ENCODE data around the gene PYGM. TPM values are rescaled to one million over a fixed set of nuclear protein-coding genes. Genes with fewer than 3 reads are reported as not detected.

The PYGM gene
- total RNA-seq, 2 donors from 2014 or later = 17.8 to 84.7 TPM

GRCh38 chr11:64771861-64772260 lies 12.1 kb upstream of the PYGM start:
- H3K4me3 ChIP-seq = no peak overlapping the region
- no peaks in the 10 kb centered on the region for H3K27me3 ChIP-seq
- H3K36me3 ChIP-seq = peaks cover 98% of the 10 kb centered on the region
- H3K9me3 ChIP-seq = no peaks in the 10 kb centered on the region
- no peak for DNase-seq (ENCODE audit: low spot score)
- TF ChIP-seq CTCF (IDR thresholded peaks at IDR 0.05) = no peak
- H3K4me1 ChIP-seq = peaks cover 0 to 55% of the 10 kb centered on the region in 2 donors
- H3K27ac ChIP-seq = no peak overlapping the region

GRCh38 chr11:64770120-64770519 lies 10.3 kb upstream of the PYGM start:
- Histone ChIP-seq H3K36me3 (peaks cover 98% of the 10 kb centered on the region), H3K27ac (no peak overlapping the region), H3K4me3 (no peak overlapping the region), H3K9me3 (no peaks in the 10 kb centered on the region), H3K27me3 (no peaks in the 10 kb centered on the region), H3K4me1 (peaks cover 0 to 38% of the 10 kb centered on the region in 2 donors)
- no peak for TF ChIP-seq CTCF (IDR thresholded peaks at IDR 0.05)
- no peak for DNase-seq (ENCODE audit: low spot score)

DNA sequence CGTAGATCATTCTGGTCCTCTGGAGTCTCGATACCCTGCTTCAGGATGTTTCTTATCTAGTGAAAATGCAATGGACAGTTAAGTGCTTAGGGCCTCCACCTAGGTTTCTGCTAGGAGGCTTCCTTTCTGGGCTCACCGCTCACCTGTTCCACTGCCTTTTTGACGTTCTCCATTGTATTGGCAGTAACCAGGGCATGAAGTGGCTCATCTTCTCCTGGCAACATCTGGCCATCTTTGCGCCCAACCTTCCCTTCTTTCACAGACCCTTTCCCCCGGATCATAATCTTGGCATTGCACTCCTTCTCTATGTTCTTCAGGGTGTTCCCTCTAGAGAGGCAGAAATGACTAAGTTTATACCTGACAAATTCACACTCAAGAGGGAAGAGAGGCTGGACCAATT lies 9.5 kb upstream of the PYGM start:
- Histone ChIP-seq H3K9me3 (no peaks in the 10 kb centered on the region), H3K4me1 (peaks cover 0 to 37% of the 10 kb centered on the region in 2 donors), H3K4me3 (no peak overlapping the region), H3K27me3 (no peaks in the 10 kb centered on the region), H3K36me3 (peaks cover 98% of the 10 kb centered on the region), H3K27ac (no peak overlapping the region)
- no peak for DNase-seq (ENCODE audit: low spot score)
- no peak for TF ChIP-seq CTCF (IDR thresholded peaks at IDR 0.05)

- no peak overlapping the region for H3K4me3 ChIP-seq
- no peak for TF ChIP-seq CTCF (IDR thresholded peaks at IDR 0.05)
- no peaks in the 10 kb centered on the region for H3K27me3 ChIP-seq
- H3K27ac ChIP-seq = no peak overlapping the region
- no peaks in the 10 kb centered on the region for H3K9me3 ChIP-seq
- peaks cover 98% of the 10 kb centered on the region for H3K36me3 ChIP-seq
- DNase-seq (ENCODE audit: low spot score) = no peak
- peaks cover 1 to 39% of the 10 kb centered on the region in 2 donors for H3K4me1 ChIP-seq
Observed at GRCh38 chr11:64768300-64768694, 8.5 kb upstream of the PYGM start.

GRCh38 chr11:64767344-64768299 lies 7.8 kb upstream of the PYGM start:
- H3K27me3 ChIP-seq = no peaks in the 10 kb centered on the region
- peak; percentile 82 for DNase-seq (ENCODE audit: low spot score)
- peak overlapping the region in 1 of 2 donors; percentile 55 for H3K27ac ChIP-seq
- H3K4me3 ChIP-seq = no peak overlapping the region
- H3K9me3 ChIP-seq = no peaks in the 10 kb centered on the region
- peaks cover 96% of the 10 kb centered on the region for H3K36me3 ChIP-seq
- peaks cover 2 to 39% of the 10 kb centered on the region in 2 donors for H3K4me1 ChIP-seq
- TF ChIP-seq CTCF (IDR thresholded peaks at IDR 0.05) = peak; percentile 78 to 85
